ENCODE measurements around the gene INCA1.
A peak's percentile ranks its signal among the peaks of the same experiment; 100 is the strongest.

Gene INCA1

GRCh38 chr17:5003214-5003867 lies 6.0 kb upstream of the INCA1 start:
- DNase-seq = no peak

GRCh38 chr17:5002121-5002788 lies 4.9 kb upstream of the INCA1 start:
- DNase-seq = no peak

- no peak for DNase-seq
Observed at GRCh38 chr17:5000237-5000639, 2.9 kb upstream of the INCA1 start.

GRCh38 chr17:4999430-5000093 lies 2.2 kb upstream of the INCA1 start:
- no peak for DNase-seq

- DNase-seq = no peak
Observed at GRCh38 chr17:4998732-4999429, 1.6 kb upstream of the INCA1 start.

- no peak for DNase-seq
Observed at GRCh38 chr17:4998027-4998731, 857 bp upstream of the INCA1 start.

GRCh38 chr17:4994081-4994595 lies 3.2 kb downstream of the INCA1 start:
- no peak for DNase-seq

GRCh38 chr17:4987767-4988567 lies 9.4 kb downstream of the INCA1 start:
- DNase-seq = no peak

- DNase-seq = peak; percentile 73
Observed at GRCh38 chr17:4986951-4987766, 10.2 kb downstream of the INCA1 start, which contains the start of gene CAMTA2. Gene CAMTA2, minus strand, starts transcription at chr17:4987675. Its CDS starts 1,453 bp downstream, at chr17:4986222.

GRCh38 chr17:4986403-4986802 lies 10.9 kb downstream of the INCA1 start:
- DNase-seq = peak; percentile 17

GRCh38 chr17:4982305-4982704 lies 15.0 kb downstream of the INCA1 start:
- DNase-seq = no peak

- no peak for DNase-seq
Observed at GRCh38 chr17:4980644-4981216, 16.6 kb downstream of the INCA1 start.

- DNase-seq = no peak
Observed at GRCh38 chr17:4978726-4979125, 18.6 kb downstream of the INCA1 start.

- no peak for DNase-seq
Observed at GRCh38 chr17:4974115-4974670, 23.1 kb downstream of the INCA1 start.

- DNase-seq = no peak
Observed at GRCh38 chr17:4973256-4974114, 23.8 kb downstream of the INCA1 start.

- no peak for DNase-seq
Observed at GRCh38 chr17:4972752-4973151, 24.6 kb downstream of the INCA1 start.

- no peak for DNase-seq
Observed at GRCh38 chr17:4972322-4972721, 25.0 kb downstream of the INCA1 start.

GRCh38 chr17:4971826-4972225 lies 25.5 kb downstream of the INCA1 start:
- no peak for DNase-seq

- DNase-seq = no peak
Observed at GRCh38 chr17:4970273-4970672, 27.0 kb downstream of the INCA1 start.

Measured in effector CD8-positive, alpha-beta T cell (primary cell).